HepG2 (cell line): Measurements from ENCODE around the gene ANKRD52. TPM values are rescaled to one million over a fixed set of nuclear protein-coding genes. Genes with fewer than 3 reads are reported as not detected.

ENCODE experiments used
- ATAC-seq: fragments of 200-7000 bp; cut with Tn5 transposase; 3 replicates; pipeline ENCODE4 v1.9.1; 2020; ENCODE audit warnings: mild to moderate bottlenecking, moderate library complexity
- BruUV-seq: library from RNA; stranded (reverse); fragments of 400-500 nt; replicated peaks from 2 replicates; lab custom pipeline; 2021; lab: Mats Ljungman, UMichigan
- CTCF ChIA-PET: fragments of 300-600 bp; formaldehyde crosslinking; extraction: SDS; loops from one replicate; lab custom pipeline; 2021; ENCODE audit warnings: low total read pairs, inconsistent platforms, low intra/inter-chr PET ratio; lab: Yijun Ruan, JAX
- POLR2A ChIA-PET: fragments of 350-600 bp; sonication (Branson Sonifier 250); formaldehyde crosslinking; loops from one replicate; lab custom pipeline; 2020; ENCODE audit warnings: antibody characterized with exemption, inconsistent platforms; lab: Yijun Ruan, JAX
- DNase-seq: peaks from one replicate; pipeline ENCODE4 v3.0.0-alpha.2; 2015; ENCODE audit warnings: low spot score
- FAIRE-seq: peaks from 3 replicates; lab custom pipeline; 2011; peaks lifted over from hg19 to GRCh38; lab: Jason Lieb, UNC
- H2AFZ ChIP-seq: one replicate; pipeline ENCODE4 v1.6.1; 2011; ENCODE audit warnings: low read length, inconsistent platforms
- H3K27ac ChIP-seq: fragments of 300-600 bp; 3 replicates; pipeline ENCODE4 v1.8.0; 2011; ENCODE audit warnings: mixed run types, mild to moderate bottlenecking, mixed read lengths, low read length, inconsistent platforms; ENCODE audit not compliant: insufficient read depth; ENCODE audit errors: extremely low read length
- H3K27me3 ChIP-seq, 2 experiments: fragments of 200-600 bp in 1 of 2; 2 replicates in 1 of 2; 3 replicates in 1 of 2; pipeline versions ENCODE4 v1.6.0 to v1.8.0; 2011; ENCODE audit warnings: low read length in 2 of 2, mild to moderate bottlenecking in 2 of 2, moderate library complexity in 2 of 2, inconsistent platforms in 1 of 2; ENCODE audit not compliant: insufficient read depth in 2 of 2, control insufficient read depth in 1 of 2
- H3K36me3 ChIP-seq, 2 experiments: fragments of 200-600 bp in 1 of 2; replicated peaks in 1 of 2; 2 replicates in 1 of 2; 3 replicates in 1 of 2; pipeline versions ENCODE4 v1.5.1 to v1.8.0; 2011; ENCODE audit warnings: low read length in 2 of 2, inconsistent platforms in 1 of 2; ENCODE audit not compliant: insufficient read depth in 2 of 2, control insufficient read depth in 1 of 2
- H3K4me1 ChIP-seq: 2 replicates; pipeline ENCODE4 v1.5.1; 2012; ENCODE audit warnings: low read length, inconsistent platforms; ENCODE audit not compliant: insufficient read depth
- H3K4me2 ChIP-seq: 2 replicates; pipeline ENCODE4 v1.6.0; 2011; ENCODE audit warnings: low read depth, low read length, inconsistent platforms
- H3K4me3 ChIP-seq, 3 experiments: fragments of 200-600 bp in 1 of 3; sonication (generic), shearing (Covaris generic) in 1 of 3; replicated peaks in 1 of 3; 2 replicates each; pipeline ENCODE4 v1.5.1; 2011 to 2016; ENCODE audit warnings: low read length in 3 of 3, inconsistent platforms in 2 of 3, low read depth in 2 of 3, mild to moderate bottlenecking in 2 of 3, control low read depth in 1 of 3, mixed read lengths in 1 of 3; ENCODE audit not compliant: insufficient read depth in 1 of 3
- H3K79me2 ChIP-seq: one replicate; pipeline ENCODE4 v1.6.1; 2011; ENCODE audit warnings: low read length, inconsistent platforms; ENCODE audit not compliant: insufficient read depth
- H3K9ac ChIP-seq: 2 replicates; pipeline ENCODE4 v1.6.0; 2011; ENCODE audit warnings: mild to moderate bottlenecking, low read depth, low read length, inconsistent platforms; ENCODE audit not compliant: insufficient read depth
- H3K9me3 ChIP-seq: 2 replicates; pipeline ENCODE4 v1.5.1; 2012; ENCODE audit warnings: mild to moderate bottlenecking, low read length
- H4K20me1 ChIP-seq: 2 replicates; pipeline ENCODE4 v1.6.0; 2011; ENCODE audit warnings: inconsistent platforms, mild to moderate bottlenecking, low read length, moderate library complexity; ENCODE audit not compliant: insufficient read depth
- ATRX ChIP-seq: sonication (generic); formaldehyde crosslinking; IDR thresholded peaks from 2 replicates; pipeline ENCODE4 v1.4.0; 2020; ENCODE audit warnings: missing genetic modification reagents, borderline replicate concordance
- BATF2 ChIP-seq: sonication (generic); formaldehyde crosslinking; IDR thresholded peaks from 2 replicates; pipeline ENCODE4 v1.8.0; 2022; ENCODE audit warnings: mild to moderate bottlenecking, missing genetic modification reagents, moderate library complexity
- HCFC1 ChIP-seq: fragments of 150-350 bp; IDR thresholded peaks from 2 replicates; pipeline ENCODE4 v1.6.1; 2014; ENCODE audit warnings: low read depth, low read length
- HNRNPLL ChIP-seq: fragments of 200-400 bp; formaldehyde crosslinking; IDR thresholded peaks from 2 replicates; pipeline ENCODE4 v1.6.1; 2017; ENCODE audit warnings: mild to moderate bottlenecking, low read depth, low read length; ENCODE audit not compliant: poor library complexity, severe bottlenecking
- NCOA2 ChIP-seq: sonication (generic); formaldehyde crosslinking; IDR thresholded peaks from 2 replicates; pipeline ENCODE4 v1.8.0; 2022; ENCODE audit warnings: inconsistent platforms
- NCOA5 ChIP-seq: sonication (generic); formaldehyde crosslinking; IDR thresholded peaks from 2 replicates; pipeline ENCODE4 v1.4.0; 2020; ENCODE audit warnings: missing genetic modification reagents
- NCOR1 ChIP-seq: fragments of 200-600 bp; sonication (generic); IDR thresholded peaks from 2 replicates; pipeline ENCODE4 v1.7.0; 2017; ENCODE audit warnings: antibody characterized with exemption, low read length, borderline replicate concordance
- REST ChIP-seq, 2 experiments: IDR thresholded peaks; 2 replicates each; pipeline ENCODE4 v1.6.1; 2011 to 2012; ENCODE audit warnings: low read length in 2 of 2, borderline replicate concordance in 1 of 2, low read depth in 1 of 2, mild to moderate bottlenecking in 1 of 2, moderate library complexity in 1 of 2
- SAFB2 ChIP-seq: sonication (generic); formaldehyde crosslinking; IDR thresholded peaks from 2 replicates; pipeline ENCODE4 v1.5.1; 2020; ENCODE audit warnings: missing genetic modification reagents, low read depth, mild to moderate bottlenecking, borderline replicate concordance
- U2AF1 ChIP-seq: fragments of 200-400 bp; formaldehyde crosslinking; optimal IDR thresholded peaks from 2 replicates; pipeline ENCODE3; 2017; ENCODE audit warnings: mild to moderate bottlenecking, low read depth, low read length
- ZNF124 ChIP-seq: sonication (generic); formaldehyde crosslinking; IDR thresholded peaks from 2 replicates; pipeline ENCODE4 v1.4.0; 2020; ENCODE audit warnings: missing genetic modification reagents
- ZNF256 ChIP-seq: sonication (generic); formaldehyde crosslinking; conservative IDR thresholded peaks from 2 replicates; pipeline ENCODE4 v1.4.0; 2020; ENCODE audit warnings: missing genetic modification reagents
- ZNF350 ChIP-seq: sonication (generic); formaldehyde crosslinking; IDR thresholded peaks from 2 replicates; pipeline ENCODE4 v1.4.0; 2020; ENCODE audit warnings: mild to moderate bottlenecking, low read depth, missing genetic modification reagents, borderline replicate concordance
- ZNF431 ChIP-seq: sonication (generic); formaldehyde crosslinking; IDR thresholded peaks from 2 replicates; pipeline ENCODE4 v1.9.0; 2022; ENCODE audit warnings: missing genetic modification reagents, low read depth, mild to moderate bottlenecking, borderline replicate concordance
- WGBS: methylation state at CpG from one replicate; pipeline ENCODE4 v1.1.6; 2017; ENCODE audit warnings: low lambda C conversion rate; 5-methylcytosine and 5-hydroxymethylcytosine counted together
- in situ Hi-C: cut with HindIII; loops from 2 replicates; pipeline ENCODE4 v1.10.0; 2017; ENCODE audit warnings: low pct_unique_long_range_greater_than_20kb; ENCODE audit not compliant: extremely low pct_ligation_motif_present
- intact Hi-C: fragments of 100-400 bp; cut with micrococcal nuclease; formaldehyde crosslinking; loops from one replicate; pipeline ENCODE4 v1.10.0; 2022; ENCODE audit not compliant: unreplicated experiment
- polyA plus RNA-seq, 8 experiments: library from polyadenylated mRNA; depleted of rRNA in 3 of 8; stranded (reverse) in 7 of 8; unstranded in 1 of 8; fragments of >200 nt; fragmentation: Illumina TruSeq in 4 of 8; extraction: Trizol in 4 of 8; gene quantifications; 2 replicates each; pipeline versions ENCODE4 v1.2.1 to v1.2.3, GENCODE V29; 2011 to 2016; ENCODE audit warnings: low read depth in 4 of 8, missing spikeins in 1 of 8, mixed read lengths in 1 of 8; ENCODE audit not compliant: insufficient read depth in 1 of 8
- total RNA-seq, 5 experiments: library from RNA; depleted of rRNA; stranded (reverse); fragments of >200 nt; fragmentation: Illumina TruSeq; extraction: Trizol; gene quantifications; 2 replicates each; pipeline ENCODE4 v1.2.3, GENCODE V29; 2016; ENCODE audit warnings: low read depth in 1 of 5

Gene ANKRD52
- total and polyA plus RNA-seq, 2 of the 13 experiments (the other 11 are each of a cell fraction or from before 2014, with no cell fraction given): 7.8 to 9.2 TPM

GRCh38 chr12:56260921-56261320, 2.7 kb upstream of the ANKRD52 start (continued):
- no peak for TF ChIP-seq HCFC1
- no peak for TF ChIP-seq ZNF256
- TF ChIP-seq HNRNPLL: no peak
- TF ChIP-seq ZNF124 (CRISPR knock-in tag): no peak
- no peak for TF ChIP-seq ZNF350 (CRISPR knock-in tag)

- DNase-seq: no peak
- Histone ChIP-seq H3K27ac (no peak overlapping the region), H3K27me3 (no peaks in the 10 kb centered on the region), H2AFZ (no peak overlapping the region), H3K4me3 (no peak overlapping the region), H3K36me3 (peaks cover 2 to 6% of the 10 kb centered on the region in 2 experiments; a peak in 4 of 5 replicates), H4K20me1 (no peaks in the 10 kb centered on the region), H3K4me1 (peaks cover 34% of the 10 kb centered on the region), H3K79me2 (peaks cover 10% of the 10 kb centered on the region), H3K9me3 (no peaks in the 10 kb centered on the region), H3K9ac (no peak overlapping the region), H3K4me2 (no peak overlapping the region)
- ATAC-seq: no peak
- BruUV-seq: no TSS peak
- in situ Hi-C loops: no loop called here
- CTCF ChIA-PET: no interaction called here
- POLR2A ChIA-PET: interaction anchor here (1.0 kb wide), 1 partner anchor 9 kb away, joined by 5 read pairs; no protein-coding TSS in a partner anchor
- 71% methylated on average over 8 of the region's 8 CpGs for WGBS
- FAIRE-seq: no peak
- intact Hi-C loops: no loop called here
- TF ChIP-seq NCOR1 (no peak), NCOA5 (CRISPR knock-in tag) (no peak), REST (IDR thresholded peaks at IDR 0.05; ENCODE audit: borderline replicate concordance in 1 of 2, low read depth in 1 of 2, low read length in 2 of 2) (no peak), NCOA2 (CRISPR knock-in tag) (no peak), ZNF431 (CRISPR knock-in tag) (no peak), SAFB2 (no peak), ATRX (CRISPR knock-in tag) (no peak), U2AF1 (no peak), ZNF124 (CRISPR knock-in tag) (no peak), BATF2 (no peak)
Observed at GRCh38 chr12:56260380-56260779, 2.2 kb upstream of the ANKRD52 start.
